Measurements from ENCODE around the gene EPN2.

EPN2 gene

GRCh38 chr17:19248151-19248927, 11.2 kb downstream of the EPN2 start:
- TF ChIP-seq FOXP2 (optimal IDR thresholded peaks at IDR 0.05; ENCODE audit: borderline replicate concordance, extremely low read depth, extremely low read length, insufficient read depth), result no peak
- no peak for TF ChIP-seq SIN3A (IDR thresholded peaks at IDR 0.05; ENCODE audit: borderline replicate concordance, insufficient read depth, low read length)
- no peak for TF ChIP-seq REST (IDR thresholded peaks at IDR 0.05; ENCODE audit: insufficient read depth in 1 of 2, low read depth in 2 of 2, low read length in 2 of 2)
- no peak for TF ChIP-seq TAF1 (IDR thresholded peaks at IDR 0.05; ENCODE audit: borderline replicate concordance, insufficient read depth, low read length)
- TF ChIP-seq POLR2AphosphoS5 (IDR thresholded peaks at IDR 0.05; ENCODE audit: low read depth, low read length), result no peak

- TF ChIP-seq SIN3A (IDR thresholded peaks at IDR 0.05; ENCODE audit: borderline replicate concordance, insufficient read depth, low read length) (no peak), POLR2AphosphoS5 (IDR thresholded peaks at IDR 0.05; ENCODE audit: low read depth, low read length) (no peak), TAF1 (IDR thresholded peaks at IDR 0.05; ENCODE audit: borderline replicate concordance, insufficient read depth, low read length) (no peak), REST (IDR thresholded peaks at IDR 0.05; ENCODE audit: insufficient read depth in 1 of 2, low read depth in 2 of 2, low read length in 2 of 2) (no peak), FOXP2 (optimal IDR thresholded peaks at IDR 0.05; ENCODE audit: borderline replicate concordance, extremely low read depth, extremely low read length, insufficient read depth) (no peak)
Observed at GRCh38 chr17:19248928-19249574, 11.9 kb downstream of the EPN2 start.

GRCh38 chr17:19249681-19250080, 12.5 kb downstream of the EPN2 start:
- TF ChIP-seq FOXP2 (optimal IDR thresholded peaks at IDR 0.05; ENCODE audit: borderline replicate concordance, extremely low read depth, extremely low read length, insufficient read depth) (no peak), POLR2AphosphoS5 (IDR thresholded peaks at IDR 0.05; ENCODE audit: low read depth, low read length) (no peak), TAF1 (IDR thresholded peaks at IDR 0.05; ENCODE audit: borderline replicate concordance, insufficient read depth, low read length) (no peak)

- TF ChIP-seq REST (IDR thresholded peaks at IDR 0.05; ENCODE audit: insufficient read depth in 1 of 2, low read depth in 2 of 2, low read length in 2 of 2) (no peak), POLR2AphosphoS5 (IDR thresholded peaks at IDR 0.05; ENCODE audit: low read depth, low read length) (no peak), TAF1 (IDR thresholded peaks at IDR 0.05; ENCODE audit: borderline replicate concordance, insufficient read depth, low read length) (no peak), FOXP2 (optimal IDR thresholded peaks at IDR 0.05; ENCODE audit: borderline replicate concordance, extremely low read depth, extremely low read length, insufficient read depth) (no peak), SIN3A (IDR thresholded peaks at IDR 0.05; ENCODE audit: borderline replicate concordance, insufficient read depth, low read length) (no peak)
Observed at GRCh38 chr17:19250421-19251173, 13.4 kb downstream of the EPN2 start.

GRCh38 chr17:19253112-19253511, 15.9 kb downstream of the EPN2 start:
- TF ChIP-seq SIN3A (IDR thresholded peaks at IDR 0.05; ENCODE audit: borderline replicate concordance, insufficient read depth, low read length) (no peak), REST (IDR thresholded peaks at IDR 0.05; ENCODE audit: insufficient read depth in 1 of 2, low read depth in 2 of 2, low read length in 2 of 2) (no peak), FOXP2 (optimal IDR thresholded peaks at IDR 0.05; ENCODE audit: borderline replicate concordance, extremely low read depth, extremely low read length, insufficient read depth) (no peak), TAF1 (IDR thresholded peaks at IDR 0.05; ENCODE audit: borderline replicate concordance, insufficient read depth, low read length) (no peak), POLR2AphosphoS5 (IDR thresholded peaks at IDR 0.05; ENCODE audit: low read depth, low read length) (no peak)
